GM12878 (cell line): ENCODE data around the gene PLVAP. TPM values are rescaled to one million over a fixed set of nuclear protein-coding genes. Genes with fewer than 3 reads are reported as not detected.

Experiments
- BHLHE40 ChIP-seq, 2 experiments: fragments of 450-650 bp in 1 of 2; IDR thresholded peaks; 2 replicates each; pipeline ENCODE4 v1.6.1; 2011 to 2017; ENCODE audit warnings: low read depth in 2 of 2, borderline replicate concordance in 1 of 2, improper control_type of control experiment in 1 of 2, low read length in 1 of 2, mild to moderate bottlenecking in 1 of 2
- MYB ChIP-seq: fragments of 150-350 bp; IDR thresholded peaks from 2 replicates; pipeline ENCODE4 v1.6.1; 2014; ENCODE audit warnings: mild to moderate bottlenecking, low read depth, low read length, borderline replicate concordance
- NFYB ChIP-seq: IDR thresholded peaks from 2 replicates; pipeline ENCODE4 v1.6.1; 2011; ENCODE audit warnings: low read depth, mild to moderate bottlenecking, low read length, improper control_type of control experiment, moderate library complexity; ENCODE audit not compliant: insufficient read depth
- RAD21 ChIP-seq: IDR thresholded peaks from 2 replicates; pipeline ENCODE4 v1.6.1; 2011; ENCODE audit warnings: mild to moderate bottlenecking, low read depth, low read length, moderate library complexity; ENCODE audit not compliant: insufficient read depth
- RFX5 ChIP-seq: IDR thresholded peaks from 2 replicates; pipeline ENCODE4 v1.6.1; 2011; ENCODE audit warnings: low read depth, low read length, improper control_type of control experiment
- SP1 ChIP-seq: IDR thresholded peaks from one replicate; pipeline ENCODE4 v1.6.1; 2011; ENCODE audit warnings: low read depth, low read length
- ZNF24 ChIP-seq: fragments of 450-650 bp; IDR thresholded peaks from 2 replicates; pipeline ENCODE4 v1.6.1; 2017; ENCODE audit warnings: antibody characterized with exemption, mild to moderate bottlenecking
- ZNF622 ChIP-seq: fragments of 450-650 bp; IDR thresholded peaks from 2 replicates; pipeline ENCODE4 v1.6.1; 2017; ENCODE audit warnings: mild to moderate bottlenecking, inconsistent platforms
- polyA plus RNA-seq, 11 experiments: library from polyadenylated mRNA; depleted of rRNA in 4 of 11; unstranded in 6 of 11; stranded (reverse) in 5 of 11; fragments of >200 nt; fragmentation: Nextera tagmentation in 4 of 11; fragmentation: Illumina TruSeq in 1 of 11; extraction: Ambion mirVana in 4 of 11; extraction: Trizol in 1 of 11; gene quantifications; 1 replicate in 1 of 11; 2 replicates in 10 of 11; pipeline versions ENCODE4 v1.2.1 to v1.2.3, GENCODE V29; 2011 to 2016; ENCODE audit warnings: inconsistent platforms in 2 of 11, missing spikeins in 2 of 11, low read depth in 1 of 11
- total RNA-seq, 4 experiments: library from RNA; depleted of rRNA in 3 of 4; stranded (reverse); fragments of >200 nt in 3 of 4; fragmentation: Illumina TruSeq in 1 of 4; extraction: Trizol in 1 of 4; gene quantifications; 2 replicates each; pipeline versions ENCODE4 v1.2.1 to v1.2.3, GENCODE V29; 2013 to 2021
- TF ChIP-seq, protein P1 (sequence below): fragments of 450-650 bp; IDR thresholded peaks from 2 replicates; pipeline ENCODE4 v1.6.1; 2017; ENCODE audit warnings: low read depth, mild to moderate bottlenecking, moderate library complexity
- TF ChIP-seq, protein P2 (sequence below): IDR thresholded peaks from 2 replicates; pipeline ENCODE4 v1.6.1; 2012; ENCODE audit warnings: improper control_type of control experiment, low read depth, low read length; ENCODE audit not compliant: insufficient replicate concordance
- TF ChIP-seq, protein P3 (sequence below): fragments of 450-650 bp; IDR thresholded peaks from 2 replicates; pipeline ENCODE4 v1.6.1; 2017; ENCODE audit warnings: mild to moderate bottlenecking, moderate library complexity
- TF ChIP-seq, protein P4 (sequence below): IDR thresholded peaks from 2 replicates; pipeline ENCODE4 v1.6.1; 2012; ENCODE audit warnings: low read depth, low read length, improper control_type of control experiment
- TF ChIP-seq, protein P5 (sequence below), 3 experiments: IDR thresholded peaks in 2 of 3; conservative IDR thresholded peaks in 1 of 3; 2 replicates each; pipeline ENCODE4 v1.5.1; 2011; ENCODE audit warnings: low read depth in 3 of 3, low read length in 3 of 3, mild to moderate bottlenecking in 3 of 3, control low read depth in 2 of 3, moderate library complexity in 2 of 3, inconsistent platforms in 1 of 3, mixed read lengths in 1 of 3; ENCODE audit not compliant: control insufficient read depth in 2 of 3, insufficient read depth in 1 of 3; ENCODE audit errors: extremely low read depth in 1 of 3

PLVAP gene
- total and polyA plus RNA-seq, 10 of the 15 experiments (the other 5 are each of a cell fraction or from before 2014, with no cell fraction given) = 0.03 to 0.54 (median 0.06) TPM; not detected in 4

DNA sequence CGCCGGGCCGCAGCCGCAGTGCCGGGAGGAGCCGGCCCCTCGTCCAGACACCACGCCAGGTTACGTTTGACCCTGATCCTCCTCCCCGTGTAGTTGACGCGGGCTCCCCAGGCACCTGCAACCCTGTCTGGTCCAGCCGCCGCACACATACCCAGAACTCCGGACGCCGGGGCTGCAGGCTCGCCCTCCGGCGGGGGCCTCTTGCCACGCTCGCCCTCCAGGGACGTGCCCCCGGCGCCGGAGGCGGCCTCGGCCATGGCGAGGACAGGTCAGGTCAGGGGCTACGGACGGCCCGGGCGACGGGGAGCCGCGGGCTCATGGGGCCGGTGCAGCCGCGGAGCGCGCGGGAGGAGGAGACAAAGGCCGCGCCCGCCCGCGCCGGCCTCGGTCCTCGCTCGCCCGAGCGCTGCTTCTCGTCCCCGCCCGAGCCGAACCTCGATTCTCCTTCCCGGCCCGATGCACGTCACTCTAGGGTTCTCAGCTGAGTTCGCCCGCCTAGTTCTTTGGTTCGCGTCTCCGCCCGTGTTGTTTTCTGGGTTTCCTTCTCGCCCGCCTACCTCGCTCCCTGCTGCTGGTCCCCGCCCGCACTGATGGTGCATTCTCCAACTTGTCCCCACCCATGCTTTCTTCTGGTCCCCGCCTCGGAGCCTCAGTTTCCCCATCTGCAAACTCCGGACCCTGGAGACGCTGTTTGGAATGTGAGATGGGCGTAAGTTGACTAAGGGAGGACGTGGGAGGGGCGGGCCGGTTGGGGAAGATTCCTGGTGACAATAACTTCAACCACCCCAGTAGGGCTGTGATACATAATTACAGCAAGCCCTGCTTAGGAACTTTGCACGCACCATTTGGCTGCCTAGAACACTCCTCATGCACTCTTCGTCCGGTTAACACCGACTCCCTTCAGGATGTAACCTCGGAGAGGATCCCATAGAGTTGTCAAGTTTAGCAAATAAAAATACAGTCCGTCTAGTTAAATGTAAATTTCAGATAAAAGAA is 42.4 kb downstream of the PLVAP start, which contains the start of gene ANO8 (continued):
- TF ChIP-seq, protein P1, sequence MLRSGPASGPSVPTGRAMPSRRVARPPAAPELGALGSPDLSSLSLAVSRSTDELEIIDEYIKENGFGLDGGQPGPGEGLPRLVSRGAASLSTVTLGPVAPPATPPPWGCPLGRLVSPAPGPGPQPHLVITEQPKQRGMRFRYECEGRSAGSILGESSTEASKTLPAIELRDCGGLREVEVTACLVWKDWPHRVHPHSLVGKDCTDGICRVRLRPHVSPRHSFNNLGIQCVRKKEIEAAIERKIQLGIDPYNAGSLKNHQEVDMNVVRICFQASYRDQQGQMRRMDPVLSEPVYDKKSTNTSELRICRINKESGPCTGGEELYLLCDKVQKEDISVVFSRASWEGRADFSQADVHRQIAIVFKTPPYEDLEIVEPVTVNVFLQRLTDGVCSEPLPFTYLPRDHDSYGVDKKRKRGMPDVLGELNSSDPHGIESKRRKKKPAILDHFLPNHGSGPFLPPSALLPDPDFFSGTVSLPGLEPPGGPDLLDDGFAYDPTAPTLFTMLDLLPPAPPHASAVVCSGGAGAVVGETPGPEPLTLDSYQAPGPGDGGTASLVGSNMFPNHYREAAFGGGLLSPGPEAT = peak; percentile 85
- TF ChIP-seq BHLHE40 (IDR thresholded peaks at IDR 0.05; ENCODE audit: borderline replicate concordance in 1 of 2, low read depth in 2 of 2, low read length in 1 of 2) (peak; percentile 43 to 80; a peak in 2 of 4 replicates), RFX5 (peak; percentile 55), NFYB (no peak), ZNF24 (peak; percentile 56; the same call in 1 of the 2 replicates), RAD21 (no peak), MYB (0 out of 2 replicates have a peak, but pooled peaks have one; percentile 20), SP1 (peak; percentile 75), ZNF622 (no peak)
- TF ChIP-seq, protein P2, sequence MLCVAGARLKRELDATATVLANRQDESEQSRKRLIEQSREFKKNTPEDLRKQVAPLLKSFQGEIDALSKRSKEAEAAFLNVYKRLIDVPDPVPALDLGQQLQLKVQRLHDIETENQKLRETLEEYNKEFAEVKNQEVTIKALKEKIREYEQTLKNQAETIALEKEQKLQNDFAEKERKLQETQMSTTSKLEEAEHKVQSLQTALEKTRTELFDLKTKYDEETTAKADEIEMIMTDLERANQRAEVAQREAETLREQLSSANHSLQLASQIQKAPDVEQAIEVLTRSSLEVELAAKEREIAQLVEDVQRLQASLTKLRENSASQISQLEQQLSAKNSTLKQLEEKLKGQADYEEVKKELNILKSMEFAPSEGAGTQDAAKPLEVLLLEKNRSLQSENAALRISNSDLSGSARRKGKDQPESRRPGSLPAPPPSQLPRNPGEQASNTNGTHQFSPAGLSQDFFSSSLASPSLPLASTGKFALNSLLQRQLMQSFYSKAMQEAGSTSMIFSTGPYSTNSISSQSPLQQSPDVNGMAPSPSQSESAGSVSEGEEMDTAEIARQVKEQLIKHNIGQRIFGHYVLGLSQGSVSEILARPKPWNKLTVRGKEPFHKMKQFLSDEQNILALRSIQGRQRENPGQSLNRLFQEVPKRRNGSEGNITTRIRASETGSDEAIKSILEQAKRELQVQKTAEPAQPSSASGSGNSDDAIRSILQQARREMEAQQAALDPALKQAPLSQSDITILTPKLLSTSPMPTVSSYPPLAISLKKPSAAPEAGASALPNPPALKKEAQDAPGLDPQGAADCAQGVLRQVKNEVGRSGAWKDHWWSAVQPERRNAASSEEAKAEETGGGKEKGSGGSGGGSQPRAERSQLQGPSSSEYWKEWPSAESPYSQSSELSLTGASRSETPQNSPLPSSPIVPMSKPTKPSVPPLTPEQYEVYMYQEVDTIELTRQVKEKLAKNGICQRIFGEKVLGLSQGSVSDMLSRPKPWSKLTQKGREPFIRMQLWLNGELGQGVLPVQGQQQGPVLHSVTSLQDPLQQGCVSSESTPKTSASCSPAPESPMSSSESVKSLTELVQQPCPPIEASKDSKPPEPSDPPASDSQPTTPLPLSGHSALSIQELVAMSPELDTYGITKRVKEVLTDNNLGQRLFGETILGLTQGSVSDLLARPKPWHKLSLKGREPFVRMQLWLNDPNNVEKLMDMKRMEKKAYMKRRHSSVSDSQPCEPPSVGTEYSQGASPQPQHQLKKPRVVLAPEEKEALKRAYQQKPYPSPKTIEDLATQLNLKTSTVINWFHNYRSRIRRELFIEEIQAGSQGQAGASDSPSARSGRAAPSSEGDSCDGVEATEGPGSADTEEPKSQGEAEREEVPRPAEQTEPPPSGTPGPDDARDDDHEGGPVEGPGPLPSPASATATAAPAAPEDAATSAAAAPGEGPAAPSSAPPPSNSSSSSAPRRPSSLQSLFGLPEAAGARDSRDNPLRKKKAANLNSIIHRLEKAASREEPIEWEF = no peak
- TF ChIP-seq, protein P3, sequence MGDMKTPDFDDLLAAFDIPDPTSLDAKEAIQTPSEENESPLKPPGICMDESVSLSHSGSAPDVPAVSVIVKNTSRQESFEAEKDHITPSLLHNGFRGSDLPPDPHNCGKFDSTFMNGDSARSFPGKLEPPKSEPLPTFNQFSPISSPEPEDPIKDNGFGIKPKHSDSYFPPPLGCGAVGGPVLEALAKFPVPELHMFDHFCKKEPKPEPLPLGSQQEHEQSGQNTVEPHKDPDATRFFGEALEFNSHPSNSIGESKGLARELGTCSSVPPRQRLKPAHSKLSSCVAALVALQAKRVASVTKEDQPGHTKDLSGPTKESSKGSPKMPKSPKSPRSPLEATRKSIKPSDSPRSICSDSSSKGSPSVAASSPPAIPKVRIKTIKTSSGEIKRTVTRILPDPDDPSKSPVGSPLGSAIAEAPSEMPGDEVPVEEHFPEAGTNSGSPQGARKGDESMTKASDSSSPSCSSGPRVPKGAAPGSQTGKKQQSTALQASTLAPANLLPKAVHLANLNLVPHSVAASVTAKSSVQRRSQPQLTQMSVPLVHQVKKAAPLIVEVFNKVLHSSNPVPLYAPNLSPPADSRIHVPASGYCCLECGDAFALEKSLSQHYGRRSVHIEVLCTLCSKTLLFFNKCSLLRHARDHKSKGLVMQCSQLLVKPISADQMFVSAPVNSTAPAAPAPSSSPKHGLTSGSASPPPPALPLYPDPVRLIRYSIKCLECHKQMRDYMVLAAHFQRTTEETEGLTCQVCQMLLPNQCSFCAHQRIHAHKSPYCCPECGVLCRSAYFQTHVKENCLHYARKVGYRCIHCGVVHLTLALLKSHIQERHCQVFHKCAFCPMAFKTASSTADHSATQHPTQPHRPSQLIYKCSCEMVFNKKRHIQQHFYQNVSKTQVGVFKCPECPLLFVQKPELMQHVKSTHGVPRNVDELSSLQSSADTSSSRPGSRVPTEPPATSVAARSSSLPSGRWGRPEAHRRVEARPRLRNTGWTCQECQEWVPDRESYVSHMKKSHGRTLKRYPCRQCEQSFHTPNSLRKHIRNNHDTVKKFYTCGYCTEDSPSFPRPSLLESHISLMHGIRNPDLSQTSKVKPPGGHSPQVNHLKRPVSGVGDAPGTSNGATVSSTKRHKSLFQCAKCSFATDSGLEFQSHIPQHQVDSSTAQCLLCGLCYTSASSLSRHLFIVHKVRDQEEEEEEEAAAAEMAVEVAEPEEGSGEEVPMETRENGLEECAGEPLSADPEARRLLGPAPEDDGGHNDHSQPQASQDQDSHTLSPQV = no peak; the same call in 1 of the 2 replicates
- TF ChIP-seq, protein P4, sequence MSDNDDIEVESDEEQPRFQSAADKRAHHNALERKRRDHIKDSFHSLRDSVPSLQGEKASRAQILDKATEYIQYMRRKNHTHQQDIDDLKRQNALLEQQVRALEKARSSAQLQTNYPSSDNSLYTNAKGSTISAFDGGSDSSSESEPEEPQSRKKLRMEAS = peak; percentile 34; the same call in 1 of the 2 replicates
- TF ChIP-seq, protein P5, sequence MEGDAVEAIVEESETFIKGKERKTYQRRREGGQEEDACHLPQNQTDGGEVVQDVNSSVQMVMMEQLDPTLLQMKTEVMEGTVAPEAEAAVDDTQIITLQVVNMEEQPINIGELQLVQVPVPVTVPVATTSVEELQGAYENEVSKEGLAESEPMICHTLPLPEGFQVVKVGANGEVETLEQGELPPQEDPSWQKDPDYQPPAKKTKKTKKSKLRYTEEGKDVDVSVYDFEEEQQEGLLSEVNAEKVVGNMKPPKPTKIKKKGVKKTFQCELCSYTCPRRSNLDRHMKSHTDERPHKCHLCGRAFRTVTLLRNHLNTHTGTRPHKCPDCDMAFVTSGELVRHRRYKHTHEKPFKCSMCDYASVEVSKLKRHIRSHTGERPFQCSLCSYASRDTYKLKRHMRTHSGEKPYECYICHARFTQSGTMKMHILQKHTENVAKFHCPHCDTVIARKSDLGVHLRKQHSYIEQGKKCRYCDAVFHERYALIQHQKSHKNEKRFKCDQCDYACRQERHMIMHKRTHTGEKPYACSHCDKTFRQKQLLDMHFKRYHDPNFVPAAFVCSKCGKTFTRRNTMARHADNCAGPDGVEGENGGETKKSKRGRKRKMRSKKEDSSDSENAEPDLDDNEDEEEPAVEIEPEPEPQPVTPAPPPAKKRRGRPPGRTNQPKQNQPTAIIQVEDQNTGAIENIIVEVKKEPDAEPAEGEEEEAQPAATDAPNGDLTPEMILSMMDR (IDR thresholded peaks at IDR 0.05 in 2 of 3, conservative IDR thresholded peaks at IDR 0.05 in 1 of 3; ENCODE audit: control insufficient read depth in 2 of 3, extremely low read depth in 1 of 3, insufficient read depth in 1 of 3, low read depth in 3 of 3, low read length in 3 of 3) = no peak
